Astrocyte (in vitro differentiated cells and primary cell): ENCODE results near the gene NEURL3. TPM values are rescaled to one million over a fixed set of nuclear protein-coding genes. Genes with fewer than 3 reads are reported as not detected.

ENCODE experiments used
- DNase-seq: peaks from one replicate; pipeline ENCODE4 v3.0.0-alpha.2; 2010; ENCODE audit warnings: low read depth
- FAIRE-seq: peaks from 2 replicates; lab custom pipeline; 2011; peaks lifted over from hg19 to GRCh38; lab: Jason Lieb, UNC
- H2AFZ ChIP-seq: 2 replicates; pipeline ENCODE4 v1.6.0; 2012; ENCODE audit warnings: low read depth, low read length, inconsistent platforms
- H3K27ac ChIP-seq: 2 replicates; pipeline ENCODE4 v1.5.1; 2011; ENCODE audit warnings: low read depth, low read length, inconsistent platforms
- H3K27me3 ChIP-seq: 2 replicates; pipeline ENCODE4 v1.6.0; 2011; ENCODE audit warnings: low read length, inconsistent platforms; ENCODE audit not compliant: insufficient read depth
- H3K36me3 ChIP-seq: 2 replicates; pipeline ENCODE4 v1.5.1; 2011; ENCODE audit warnings: low read length, inconsistent platforms; ENCODE audit not compliant: insufficient read depth
- H3K4me1 ChIP-seq: 2 replicates; pipeline ENCODE4 v1.5.1; 2011; ENCODE audit warnings: low read length, inconsistent platforms; ENCODE audit not compliant: insufficient read depth
- H3K4me2 ChIP-seq: 2 replicates; pipeline ENCODE4 v1.6.0; 2012; ENCODE audit warnings: low read length, inconsistent platforms
- H3K4me3 ChIP-seq: 2 replicates; pipeline ENCODE4 v1.5.1; 2011; ENCODE audit warnings: low read depth, mild to moderate bottlenecking, low read length, inconsistent platforms; ENCODE audit not compliant: insufficient read depth
- H3K79me2 ChIP-seq: 2 replicates; pipeline ENCODE4 v1.6.0; 2012; ENCODE audit warnings: mild to moderate bottlenecking, low read length, inconsistent platforms; ENCODE audit not compliant: insufficient read depth
- H3K9ac ChIP-seq: 2 replicates; pipeline ENCODE4 v1.6.0; 2012; ENCODE audit warnings: mild to moderate bottlenecking, low read length, inconsistent platforms
- H3K9me3 ChIP-seq: 2 replicates; pipeline ENCODE4 v1.5.1; 2012; ENCODE audit warnings: low read depth, mild to moderate bottlenecking, low read length, inconsistent platforms; ENCODE audit not compliant: insufficient read depth
- H4K20me1 ChIP-seq: 2 replicates; pipeline ENCODE4 v1.6.0; 2012; ENCODE audit warnings: low read length, inconsistent platforms; ENCODE audit not compliant: insufficient read depth
- H3K27ac Mint-ChIP-seq: one replicate; pipeline ENCODE4 v1.8.0; 2021; ENCODE audit warnings: mild to moderate bottlenecking, mixed read lengths; ENCODE audit not compliant: unreplicated experiment
- H3K27me3 Mint-ChIP-seq: one replicate; pipeline ENCODE4 v1.8.0; 2021; ENCODE audit warnings: low read depth, mixed read lengths; ENCODE audit not compliant: unreplicated experiment
- H3K36me3 Mint-ChIP-seq: one replicate; pipeline ENCODE4 v1.8.0; 2021; ENCODE audit warnings: low read depth, mixed read lengths; ENCODE audit not compliant: unreplicated experiment
- H3K4me1 Mint-ChIP-seq: one replicate; pipeline ENCODE4 v1.8.0; 2021; ENCODE audit warnings: low read depth, mixed read lengths; ENCODE audit not compliant: unreplicated experiment
- H3K4me3 Mint-ChIP-seq: one replicate; pipeline ENCODE4 v1.8.0; 2021; ENCODE audit warnings: mild to moderate bottlenecking, moderate library complexity, mixed read lengths; ENCODE audit not compliant: unreplicated experiment
- H3K9me3 Mint-ChIP-seq: one replicate; pipeline ENCODE4 v1.8.0; 2021; ENCODE audit warnings: mild to moderate bottlenecking, mixed read lengths; ENCODE audit not compliant: unreplicated experiment
- EZH2 ChIP-seq: IDR thresholded peaks from 2 replicates; pipeline ENCODE4 v1.6.1; 2012; ENCODE audit warnings: mild to moderate bottlenecking, low read length, inconsistent platforms; ENCODE audit not compliant: insufficient read depth
- total RNA-seq: library from RNA; stranded (reverse); gene quantifications from 2 replicates; pipeline ENCODE4 v1.2.1, GENCODE V29; 2021
- TF ChIP-seq, protein P1 (sequence below): IDR thresholded peaks from 2 replicates; pipeline ENCODE4 v1.5.1; 2011; ENCODE audit warnings: low read depth, mild to moderate bottlenecking, inconsistent platforms, low read length, moderate library complexity; ENCODE audit not compliant: insufficient read depth

NEURL3 gene
- total RNA-seq, 1 donor from 2014 or later = 0.34 TPM

- H3K4me2 ChIP-seq = no peak overlapping the region
- DNase-seq (no peak), FAIRE-seq (no peak)
- H3K4me3 ChIP-seq = no peak overlapping the region
- H3K36me3 Mint-ChIP-seq = no peaks in the 10 kb centered on the region
- H3K27me3 Mint-ChIP-seq = peaks cover 33% of the 10 kb centered on the region
- TF ChIP-seq EZH2 = no peak
- TF ChIP-seq, protein P1, sequence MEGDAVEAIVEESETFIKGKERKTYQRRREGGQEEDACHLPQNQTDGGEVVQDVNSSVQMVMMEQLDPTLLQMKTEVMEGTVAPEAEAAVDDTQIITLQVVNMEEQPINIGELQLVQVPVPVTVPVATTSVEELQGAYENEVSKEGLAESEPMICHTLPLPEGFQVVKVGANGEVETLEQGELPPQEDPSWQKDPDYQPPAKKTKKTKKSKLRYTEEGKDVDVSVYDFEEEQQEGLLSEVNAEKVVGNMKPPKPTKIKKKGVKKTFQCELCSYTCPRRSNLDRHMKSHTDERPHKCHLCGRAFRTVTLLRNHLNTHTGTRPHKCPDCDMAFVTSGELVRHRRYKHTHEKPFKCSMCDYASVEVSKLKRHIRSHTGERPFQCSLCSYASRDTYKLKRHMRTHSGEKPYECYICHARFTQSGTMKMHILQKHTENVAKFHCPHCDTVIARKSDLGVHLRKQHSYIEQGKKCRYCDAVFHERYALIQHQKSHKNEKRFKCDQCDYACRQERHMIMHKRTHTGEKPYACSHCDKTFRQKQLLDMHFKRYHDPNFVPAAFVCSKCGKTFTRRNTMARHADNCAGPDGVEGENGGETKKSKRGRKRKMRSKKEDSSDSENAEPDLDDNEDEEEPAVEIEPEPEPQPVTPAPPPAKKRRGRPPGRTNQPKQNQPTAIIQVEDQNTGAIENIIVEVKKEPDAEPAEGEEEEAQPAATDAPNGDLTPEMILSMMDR = no peak
- no peak overlapping the region for H2AFZ ChIP-seq
- H3K27ac ChIP-seq = no peak overlapping the region
- H3K4me1 Mint-ChIP-seq = peaks cover 5% of the 10 kb centered on the region
- H3K4me3 Mint-ChIP-seq = no peak overlapping the region
- H3K4me1 ChIP-seq = peaks cover 17% of the 10 kb centered on the region
- H3K9ac ChIP-seq = no peak overlapping the region
- H4K20me1 ChIP-seq = no peaks in the 10 kb centered on the region
- H3K79me2 ChIP-seq = no peaks in the 10 kb centered on the region
- no peaks in the 10 kb centered on the region for H3K9me3 ChIP-seq
- H3K27ac Mint-ChIP-seq = no peak overlapping the region
- peaks cover 3% of the 10 kb centered on the region for H3K9me3 Mint-ChIP-seq
- no peaks in the 10 kb centered on the region for H3K36me3 ChIP-seq
- H3K27me3 ChIP-seq = peaks cover 6% of the 10 kb centered on the region
These were observed 18.7 kb upstream of the NEURL3 start for GRCh38 chr2:96523659-96524481.

- H3K4me1 ChIP-seq = peaks cover 5% of the 10 kb centered on the region
- H3K4me3 Mint-ChIP-seq = no peak overlapping the region
- H2AFZ ChIP-seq = no peak overlapping the region
- no peak overlapping the region for H3K27ac Mint-ChIP-seq
- DNase-seq = no peak
- no peaks in the 10 kb centered on the region for H3K36me3 ChIP-seq
- no peaks in the 10 kb centered on the region for H4K20me1 ChIP-seq
- H3K27me3 Mint-ChIP-seq = peaks cover 33% of the 10 kb centered on the region
- no peaks in the 10 kb centered on the region for H3K79me2 ChIP-seq
- no peak for TF ChIP-seq EZH2
- TF ChIP-seq, protein P1 = no peak
- no peaks in the 10 kb centered on the region for H3K9me3 ChIP-seq
- H3K9ac ChIP-seq = no peak overlapping the region
- H3K27me3 ChIP-seq = peaks cover 6% of the 10 kb centered on the region
- peaks cover 6% of the 10 kb centered on the region for H3K9me3 Mint-ChIP-seq
- H3K4me1 Mint-ChIP-seq = no peaks in the 10 kb centered on the region
- no peak for FAIRE-seq
- no peak overlapping the region for H3K27ac ChIP-seq
- no peaks in the 10 kb centered on the region for H3K36me3 Mint-ChIP-seq
- no peak overlapping the region for H3K4me2 ChIP-seq
- H3K4me3 ChIP-seq = no peak overlapping the region
These were observed 17.4 kb upstream of the NEURL3 start for GRCh38 chr2:96522304-96523203.
